ENCODE data around the gene FAM81B. TPM values are rescaled to one million over a fixed set of nuclear protein-coding genes. Genes with fewer than 3 reads are reported as not detected.

FAM81B gene
- polyA plus RNA-seq, 1 donor from 2014 or later, result not detected

- H4K20me1 ChIP-seq (ENCODE audit: insufficient read depth), result no peaks in the 10 kb centered on the region
- H3K79me2 ChIP-seq (replicated peaks; ENCODE audit: insufficient read depth, low read length), result no peaks in the 10 kb centered on the region
- H2AFZ ChIP-seq (ENCODE audit: low read depth, low read length), result no peak overlapping the region
- H3K27ac ChIP-seq (ENCODE audit: low read length), result no peak overlapping the region
- H3K9me2 ChIP-seq (ENCODE audit: insufficient read depth, low read length), result no peaks in the 10 kb centered on the region
- no peak for TF ChIP-seq TAF1 (IDR thresholded peaks at IDR 0.05; ENCODE audit: low read depth)
- no peak for TF ChIP-seq REST (IDR thresholded peaks at IDR 0.05; ENCODE audit: borderline replicate concordance)
- TF ChIP-seq EP300 (conservative IDR thresholded peaks at IDR 0.05; ENCODE audit: poor library complexity, severe bottlenecking), result no peak
- no peak for TF ChIP-seq POLR2AphosphoS5 (IDR thresholded peaks at IDR 0.05)
- no peak for TF ChIP-seq EZH2 (IDR thresholded peaks at IDR 0.05; ENCODE audit: borderline replicate concordance, insufficient read depth, low read length, poor library complexity, severe bottlenecking)
- TF ChIP-seq, protein P1, sequence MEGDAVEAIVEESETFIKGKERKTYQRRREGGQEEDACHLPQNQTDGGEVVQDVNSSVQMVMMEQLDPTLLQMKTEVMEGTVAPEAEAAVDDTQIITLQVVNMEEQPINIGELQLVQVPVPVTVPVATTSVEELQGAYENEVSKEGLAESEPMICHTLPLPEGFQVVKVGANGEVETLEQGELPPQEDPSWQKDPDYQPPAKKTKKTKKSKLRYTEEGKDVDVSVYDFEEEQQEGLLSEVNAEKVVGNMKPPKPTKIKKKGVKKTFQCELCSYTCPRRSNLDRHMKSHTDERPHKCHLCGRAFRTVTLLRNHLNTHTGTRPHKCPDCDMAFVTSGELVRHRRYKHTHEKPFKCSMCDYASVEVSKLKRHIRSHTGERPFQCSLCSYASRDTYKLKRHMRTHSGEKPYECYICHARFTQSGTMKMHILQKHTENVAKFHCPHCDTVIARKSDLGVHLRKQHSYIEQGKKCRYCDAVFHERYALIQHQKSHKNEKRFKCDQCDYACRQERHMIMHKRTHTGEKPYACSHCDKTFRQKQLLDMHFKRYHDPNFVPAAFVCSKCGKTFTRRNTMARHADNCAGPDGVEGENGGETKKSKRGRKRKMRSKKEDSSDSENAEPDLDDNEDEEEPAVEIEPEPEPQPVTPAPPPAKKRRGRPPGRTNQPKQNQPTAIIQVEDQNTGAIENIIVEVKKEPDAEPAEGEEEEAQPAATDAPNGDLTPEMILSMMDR (IDR thresholded peaks at IDR 0.05; ENCODE audit: poor library complexity, severe bottlenecking), result no peak
- no peak for TF ChIP-seq SMC3 (conservative IDR thresholded peaks at IDR 0.05; ENCODE audit: poor library complexity)
- no peak for TF ChIP-seq MXI1 (conservative IDR thresholded peaks at IDR 0.05; ENCODE audit: poor library complexity, severe bottlenecking)
- no peak for TF ChIP-seq RAD21 (conservative IDR thresholded peaks at IDR 0.05)
- no peaks in the 10 kb centered on the region for H3K27me3 ChIP-seq (ENCODE audit: insufficient read depth, low read depth, low read length)
- H3K4me3 ChIP-seq (ENCODE audit: low read length), result no peak overlapping the region
- H3K9ac ChIP-seq (ENCODE audit: low read length), result no peak overlapping the region
- H3K36me3 ChIP-seq (ENCODE audit: insufficient read depth, low read length), result peaks cover 25% of the 10 kb centered on the region
- H3K9me3 ChIP-seq (ENCODE audit: low read length), result no peaks in the 10 kb centered on the region
- H3K4me2 ChIP-seq (ENCODE audit: low read length), result no peak overlapping the region
- H3F3A ChIP-seq (ENCODE audit: insufficient read depth, low read length, poor library complexity, severe bottlenecking), result no peaks in the 10 kb centered on the region
Observed at GRCh38 chr5:95484421-95484820, 93.3 kb downstream of the FAM81B start.

DNA sequence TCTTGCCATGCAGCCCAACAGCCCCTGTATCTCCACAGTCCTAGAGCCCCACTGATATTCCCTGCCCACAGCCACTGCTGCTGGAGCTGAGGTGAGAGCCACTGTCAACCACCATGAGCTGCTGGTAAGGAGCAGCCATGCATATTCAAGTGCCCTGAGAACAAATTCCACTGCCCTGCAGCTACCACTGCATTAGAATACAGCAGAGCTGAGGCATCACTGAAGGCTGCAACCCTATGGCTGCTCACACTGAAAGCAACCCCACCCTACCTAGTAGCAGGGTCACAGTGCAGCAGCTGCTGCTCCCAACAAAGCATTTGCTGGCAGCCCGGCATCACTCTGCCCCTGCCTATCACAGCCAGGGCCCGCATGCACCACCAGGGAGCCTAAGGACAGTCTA, 95.0 kb downstream of the FAM81B start:
- H3K9me3 ChIP-seq (ENCODE audit: low read length), result no peaks in the 10 kb centered on the region
- no peak overlapping the region for H3K4me2 ChIP-seq (ENCODE audit: low read length)
- H3K36me3 ChIP-seq (ENCODE audit: insufficient read depth, low read length), result peaks cover 25% of the 10 kb centered on the region
- TF ChIP-seq, protein P1 (IDR thresholded peaks at IDR 0.05; ENCODE audit: poor library complexity, severe bottlenecking), result no peak
- TF ChIP-seq EP300 (conservative IDR thresholded peaks at IDR 0.05; ENCODE audit: poor library complexity, severe bottlenecking), result no peak
- no peak for TF ChIP-seq EZH2 (IDR thresholded peaks at IDR 0.05; ENCODE audit: borderline replicate concordance, insufficient read depth, low read length, poor library complexity, severe bottlenecking)
- TF ChIP-seq SMC3 (conservative IDR thresholded peaks at IDR 0.05; ENCODE audit: poor library complexity), result no peak
- TF ChIP-seq POLR2AphosphoS5 (IDR thresholded peaks at IDR 0.05), result no peak
- no peak overlapping the region for H3K4me3 ChIP-seq (ENCODE audit: low read length)
- no peak overlapping the region for H2AFZ ChIP-seq (ENCODE audit: low read depth, low read length)
- no peaks in the 10 kb centered on the region for H3K79me2 ChIP-seq (replicated peaks; ENCODE audit: insufficient read depth, low read length)
- H3K9me2 ChIP-seq (ENCODE audit: insufficient read depth, low read length), result no peaks in the 10 kb centered on the region
- no peak overlapping the region for H3K27ac ChIP-seq (ENCODE audit: low read length)
- H3F3A ChIP-seq (ENCODE audit: insufficient read depth, low read length, poor library complexity, severe bottlenecking), result no peaks in the 10 kb centered on the region
- no peaks in the 10 kb centered on the region for H3K27me3 ChIP-seq (ENCODE audit: insufficient read depth, low read depth, low read length)
- no peaks in the 10 kb centered on the region for H4K20me1 ChIP-seq (ENCODE audit: insufficient read depth)
- no peak overlapping the region for H3K9ac ChIP-seq (ENCODE audit: low read length)
